Natural killer cell (primary cell): ENCODE measurements around the gene CHD6. TPM values are rescaled to one million over a fixed set of nuclear protein-coding genes. Genes with fewer than 3 reads are reported as not detected.

Experiments
- ATAC-seq, 3 donors: fragments of 150-1000 bp in 2 of 3; fragments of 200-7000 bp in 1 of 3; cut with Tn5 transposase; 1 replicate in 1 of 3; 2 replicates in 2 of 3; pipeline ENCODE4 v1.10.0; 2021; ENCODE audit warnings: mild to moderate bottlenecking in 2 of 3, moderate library complexity in 2 of 3
- DNase-seq, 2 donors: peaks; one replicate each; pipeline versions ENCODE4 v3.0.0 to v3.0.0-alpha.2; 2013 to 2021; ENCODE audit warnings: mixed read lengths in 1 of 2
- H3K27ac ChIP-seq: one replicate; pipeline ENCODE4 v1.5.1; 2013; ENCODE audit warnings: mild to moderate bottlenecking, low read length
- H3K27me3 ChIP-seq: one replicate; pipeline ENCODE4 v1.6.1; 2013; ENCODE audit warnings: low read length; ENCODE audit not compliant: control insufficient read depth, insufficient read depth
- H3K36me3 ChIP-seq: one replicate; pipeline ENCODE4 v1.6.1; 2013; ENCODE audit warnings: low read length; ENCODE audit not compliant: control insufficient read depth, insufficient read depth
- H3K4me1 ChIP-seq: one replicate; pipeline ENCODE4 v1.6.1; 2013; ENCODE audit warnings: low read length; ENCODE audit not compliant: control insufficient read depth, insufficient read depth
- H3K4me3 ChIP-seq: one replicate; pipeline ENCODE4 v1.5.1; 2013; ENCODE audit warnings: low read length
- H3K9me3 ChIP-seq: one replicate; pipeline ENCODE4 v1.6.1; 2013; ENCODE audit warnings: low read length; ENCODE audit not compliant: control insufficient read depth, insufficient read depth
- H3K27ac Mint-ChIP-seq, 2 donors: one replicate each; pipeline ENCODE4 v1.8.0; 2022; ENCODE audit warnings: mild to moderate bottlenecking in 2 of 2, mixed read lengths in 2 of 2, moderate library complexity in 1 of 2
- H3K27me3 Mint-ChIP-seq, 2 donors: one replicate each; pipeline ENCODE4 v1.8.0; 2022; ENCODE audit warnings: low read depth in 2 of 2, mixed read lengths in 2 of 2
- H3K36me3 Mint-ChIP-seq: one replicate; pipeline ENCODE4 v1.8.0; 2022; ENCODE audit warnings: mixed read lengths
- H3K4me1 Mint-ChIP-seq, 2 donors: one replicate each; pipeline ENCODE4 v1.8.0; 2022; ENCODE audit warnings: mixed read lengths in 2 of 2
- H3K4me3 Mint-ChIP-seq: one replicate; pipeline ENCODE4 v1.8.0; 2022; ENCODE audit warnings: mild to moderate bottlenecking, moderate library complexity, mixed read lengths
- H3K9me3 Mint-ChIP-seq, 2 donors: one replicate each; pipeline ENCODE4 v1.8.0; 2022; ENCODE audit warnings: mixed read lengths in 2 of 2
- WGBS: methylation state at CpG from one replicate; pipeline ENCODE4 v1.1.7; 2013; ENCODE audit warnings: missing lambda C conversion rate; ENCODE audit not compliant: insufficient coverage; 5-methylcytosine and 5-hydroxymethylcytosine counted together
- intact Hi-C: fragments of 100-400 bp; cut with micrococcal nuclease; formaldehyde crosslinking; loops from one replicate; pipeline ENCODE4 v1.14.2; 2022
- total RNA-seq, 4 donors: library from RNA; stranded (reverse); fragments of 120-200 nt in 1 of 4; gene quantifications; one replicate each; pipeline versions ENCODE4 v1.2.3 to v1.2.4, GENCODE V29; 2013 to 2022
- TF ChIP-seq, protein P1 (sequence below): fragments of 200-600 bp; IDR thresholded peaks from one replicate; pipeline ENCODE4 v1.8.0; 2022; ENCODE audit warnings: antibody characterized with exemption

The CHD6 gene, protein sequence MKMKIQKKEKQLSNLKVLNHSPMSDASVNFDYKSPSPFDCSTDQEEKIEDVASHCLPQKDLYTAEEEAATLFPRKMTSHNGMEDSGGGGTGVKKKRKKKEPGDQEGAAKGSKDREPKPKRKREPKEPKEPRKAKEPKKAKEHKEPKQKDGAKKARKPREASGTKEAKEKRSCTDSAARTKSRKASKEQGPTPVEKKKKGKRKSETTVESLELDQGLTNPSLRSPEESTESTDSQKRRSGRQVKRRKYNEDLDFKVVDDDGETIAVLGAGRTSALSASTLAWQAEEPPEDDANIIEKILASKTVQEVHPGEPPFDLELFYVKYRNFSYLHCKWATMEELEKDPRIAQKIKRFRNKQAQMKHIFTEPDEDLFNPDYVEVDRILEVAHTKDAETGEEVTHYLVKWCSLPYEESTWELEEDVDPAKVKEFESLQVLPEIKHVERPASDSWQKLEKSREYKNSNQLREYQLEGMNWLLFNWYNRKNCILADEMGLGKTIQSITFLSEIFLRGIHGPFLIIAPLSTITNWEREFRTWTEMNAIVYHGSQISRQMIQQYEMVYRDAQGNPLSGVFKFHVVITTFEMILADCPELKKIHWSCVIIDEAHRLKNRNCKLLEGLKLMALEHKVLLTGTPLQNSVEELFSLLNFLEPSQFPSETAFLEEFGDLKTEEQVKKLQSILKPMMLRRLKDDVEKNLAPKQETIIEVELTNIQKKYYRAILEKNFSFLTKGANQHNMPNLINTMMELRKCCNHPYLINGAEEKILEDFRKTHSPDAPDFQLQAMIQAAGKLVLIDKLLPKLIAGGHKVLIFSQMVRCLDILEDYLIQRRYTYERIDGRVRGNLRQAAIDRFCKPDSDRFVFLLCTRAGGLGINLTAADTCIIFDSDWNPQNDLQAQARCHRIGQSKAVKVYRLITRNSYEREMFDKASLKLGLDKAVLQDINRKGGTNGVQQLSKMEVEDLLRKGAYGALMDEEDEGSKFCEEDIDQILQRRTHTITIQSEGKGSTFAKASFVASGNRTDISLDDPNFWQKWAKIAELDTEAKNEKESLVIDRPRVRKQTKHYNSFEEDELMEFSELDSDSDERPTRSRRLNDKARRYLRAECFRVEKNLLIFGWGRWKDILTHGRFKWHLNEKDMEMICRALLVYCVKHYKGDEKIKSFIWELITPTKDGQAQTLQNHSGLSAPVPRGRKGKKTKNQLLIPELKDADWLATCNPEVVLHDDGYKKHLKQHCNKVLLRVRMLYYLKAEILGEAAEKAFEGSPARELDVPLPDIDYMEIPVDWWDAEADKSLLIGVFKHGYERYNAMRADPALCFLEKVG (N-terminal part only)
- 10 to 100 TPM; 82.8 to 96.6 (median 90.4) TPM for total RNA-seq
- 128 TPM for total RNA-seq (2013)

DNA sequence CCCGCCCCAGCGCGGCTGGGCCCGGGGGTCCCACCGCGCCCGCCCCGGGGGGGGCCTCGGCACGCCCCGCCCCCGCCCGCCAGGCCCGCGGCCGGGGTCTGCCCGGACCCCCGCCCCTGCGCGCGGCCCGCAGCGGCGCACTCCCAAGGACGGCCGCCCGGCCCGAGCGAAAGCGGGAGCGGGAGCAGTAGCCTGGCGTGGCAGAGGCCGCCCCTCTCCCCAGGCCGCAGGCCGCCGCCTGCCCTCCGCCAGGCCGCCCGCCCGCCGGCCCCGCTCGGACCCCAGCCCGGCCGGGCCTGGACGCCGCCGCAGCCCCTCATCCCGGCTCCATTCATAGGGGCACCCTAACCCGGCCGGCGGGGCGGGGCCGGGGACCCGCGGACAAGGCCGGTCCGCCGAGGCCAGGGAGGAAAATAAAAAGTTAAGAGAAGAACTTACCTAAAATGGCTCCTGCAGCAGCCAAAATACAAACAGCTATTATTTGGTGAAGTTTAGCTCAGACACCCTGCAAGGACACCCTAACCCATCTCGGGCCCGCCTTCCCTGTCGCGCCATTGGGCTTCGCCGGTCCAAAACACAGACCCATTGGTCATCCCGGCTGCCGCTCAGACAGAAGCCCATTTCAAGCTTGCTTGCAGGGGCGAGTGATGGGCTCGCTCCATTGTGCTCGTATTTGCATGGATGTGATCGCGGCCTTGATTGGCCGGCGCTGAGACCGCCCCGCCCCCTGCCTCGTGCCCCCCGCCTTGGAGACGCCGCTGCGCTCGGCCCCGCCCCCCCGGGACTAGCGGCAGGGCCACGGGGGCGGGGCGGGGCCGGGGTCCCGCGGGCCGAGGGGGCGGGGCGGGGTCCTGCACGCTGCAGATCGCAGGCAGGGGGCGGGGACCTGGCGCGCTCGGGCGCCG lies at the start of gene CHD6:
TSS of gene CHD6 (minus strand) at position 476 of the 905 bp plus-strand sequence. CDS start 67,040 bp downstream, outside the sequence.
- intact Hi-C loops = loop anchor here (2.0 to 5.0 kb wide), 2 partner anchors 46 to 75 kb away; no protein-coding TSS in a partner anchor
- peak; percentile 93 to 99 (median 95) for ATAC-seq
- Histone ChIP-seq H3K27ac (peak within 1 kb of the TSS; percentile 69), H3K4me3 (peak within 1 kb of the TSS; percentile 66), H3K9me3 (no peaks in the 10 kb centered on the region), H3K27me3 (no peaks in the 10 kb centered on the region), H3K36me3 (no peaks in the 10 kb centered on the region), H3K4me1 (peaks cover 14% of the 10 kb centered on the region)
- TF ChIP-seq, protein P1, sequence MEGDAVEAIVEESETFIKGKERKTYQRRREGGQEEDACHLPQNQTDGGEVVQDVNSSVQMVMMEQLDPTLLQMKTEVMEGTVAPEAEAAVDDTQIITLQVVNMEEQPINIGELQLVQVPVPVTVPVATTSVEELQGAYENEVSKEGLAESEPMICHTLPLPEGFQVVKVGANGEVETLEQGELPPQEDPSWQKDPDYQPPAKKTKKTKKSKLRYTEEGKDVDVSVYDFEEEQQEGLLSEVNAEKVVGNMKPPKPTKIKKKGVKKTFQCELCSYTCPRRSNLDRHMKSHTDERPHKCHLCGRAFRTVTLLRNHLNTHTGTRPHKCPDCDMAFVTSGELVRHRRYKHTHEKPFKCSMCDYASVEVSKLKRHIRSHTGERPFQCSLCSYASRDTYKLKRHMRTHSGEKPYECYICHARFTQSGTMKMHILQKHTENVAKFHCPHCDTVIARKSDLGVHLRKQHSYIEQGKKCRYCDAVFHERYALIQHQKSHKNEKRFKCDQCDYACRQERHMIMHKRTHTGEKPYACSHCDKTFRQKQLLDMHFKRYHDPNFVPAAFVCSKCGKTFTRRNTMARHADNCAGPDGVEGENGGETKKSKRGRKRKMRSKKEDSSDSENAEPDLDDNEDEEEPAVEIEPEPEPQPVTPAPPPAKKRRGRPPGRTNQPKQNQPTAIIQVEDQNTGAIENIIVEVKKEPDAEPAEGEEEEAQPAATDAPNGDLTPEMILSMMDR = no peak
- peak within 1 kb of the TSS; percentile 96 for H3K4me3 Mint-ChIP-seq
- WGBS = under 1% methylated on average over 96 of the region's 102 CpGs
- peak; percentile 99 to 100 for DNase-seq
- peak within 1 kb of the TSS; percentile 79 to 91 for H3K27ac Mint-ChIP-seq
- H3K9me3 Mint-ChIP-seq = no peaks in the 10 kb centered on the region
- H3K36me3 Mint-ChIP-seq = no peaks in the 10 kb centered on the region
- peaks cover 0 to 5% of the 10 kb centered on the region in 2 donors for H3K27me3 Mint-ChIP-seq
- H3K4me1 Mint-ChIP-seq = peaks cover 33 to 42% of the 10 kb centered on the region in 2 donors

DNA sequence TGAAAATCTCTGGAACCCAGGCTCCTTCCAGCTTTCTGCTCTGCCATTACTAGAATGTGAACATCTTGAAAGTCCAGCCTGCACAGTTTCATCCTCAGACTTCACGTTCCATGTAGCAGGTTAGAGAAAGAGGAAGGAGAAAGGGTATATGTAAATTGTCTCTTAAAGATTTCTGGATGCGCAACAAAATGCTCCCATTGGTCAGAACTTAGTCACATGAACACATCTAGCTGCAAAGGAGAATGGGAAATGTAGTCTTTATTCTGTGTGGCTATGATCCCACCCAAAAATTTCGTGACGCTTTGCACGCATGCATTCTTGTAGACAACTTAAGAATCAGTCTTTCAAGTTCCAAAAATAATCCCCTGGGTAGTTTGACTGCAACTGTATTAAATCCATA lies 46.4 kb upstream of the CHD6 start:
- DNase-seq (peak in 1 of 2 donors; percentile 8), ATAC-seq (no peak)
- H3K4me3 Mint-ChIP-seq = no peak overlapping the region
- no peaks in the 10 kb centered on the region for H3K9me3 Mint-ChIP-seq
- H3K36me3 Mint-ChIP-seq = no peaks in the 10 kb centered on the region
- WGBS = 64% methylated on average over 4 of the region's 5 CpGs
- Histone ChIP-seq H3K4me1 (no peaks in the 10 kb centered on the region), H3K27me3 (peaks cover 4% of the 10 kb centered on the region), H3K9me3 (no peaks in the 10 kb centered on the region), H3K4me3 (no peak overlapping the region), H3K36me3 (no peaks in the 10 kb centered on the region), H3K27ac (no peak overlapping the region)
- intact Hi-C loops = no loop called here
- TF ChIP-seq, protein P1 = no peak
- H3K27ac Mint-ChIP-seq = no peak overlapping the region
- H3K27me3 Mint-ChIP-seq = peaks cover 20 to 63% of the 10 kb centered on the region in 2 donors
- no peaks in the 10 kb centered on the region for H3K4me1 Mint-ChIP-seq

DNA sequence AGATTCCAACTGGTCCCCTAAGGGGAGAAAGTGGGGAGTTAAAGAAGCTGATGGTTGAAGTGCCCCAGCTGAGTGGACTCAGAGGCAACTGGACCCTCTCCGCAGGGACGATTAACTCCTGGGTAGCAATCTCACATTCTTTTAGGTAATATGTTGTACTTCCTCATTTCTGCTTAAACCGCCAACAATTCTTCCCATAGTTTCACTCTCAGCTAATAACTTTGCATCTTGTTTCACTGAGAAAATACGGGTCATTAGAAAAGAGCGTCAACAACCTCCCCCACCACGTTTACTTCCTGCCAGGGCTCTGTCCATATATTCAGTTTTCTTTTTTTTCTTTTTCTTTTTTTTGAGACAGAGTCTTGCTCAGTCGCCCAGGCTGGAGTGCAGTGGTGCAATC lies 39.5 kb upstream of the CHD6 start:
- H3K4me1 Mint-ChIP-seq = peaks cover 0 to 3% of the 10 kb centered on the region in 2 donors
- no peak overlapping the region for H3K27ac Mint-ChIP-seq
- H3K36me3 Mint-ChIP-seq = no peaks in the 10 kb centered on the region
- Histone ChIP-seq H3K27me3 (peaks cover 4% of the 10 kb centered on the region), H3K27ac (no peak overlapping the region), H3K36me3 (no peaks in the 10 kb centered on the region), H3K4me1 (no peaks in the 10 kb centered on the region), H3K4me3 (no peak overlapping the region), H3K9me3 (no peaks in the 10 kb centered on the region)
- DNase-seq = no peak
- WGBS = 18% methylated on average over 7 of the region's 7 CpGs
- intact Hi-C loops = no loop called here
- no peak overlapping the region for H3K4me3 Mint-ChIP-seq
- ATAC-seq = no peak
- TF ChIP-seq, protein P1 = no peak
- H3K27me3 Mint-ChIP-seq = peaks cover 26 to 54% of the 10 kb centered on the region in 2 donors
- H3K9me3 Mint-ChIP-seq = no peaks in the 10 kb centered on the region
